ENCODE data around the gene NEIL1. TPM values are rescaled to one million over a fixed set of nuclear protein-coding genes. Genes with fewer than 3 reads are reported as not detected.
"Not testable (repeated sequence)": the region's sequence is repeated elsewhere in the genome, so short reads cannot be mapped to it uniquely, and the experiment has no call there.

NEIL1 gene
- total RNA-seq, 1 donor = 19.3 TPM

DNA sequence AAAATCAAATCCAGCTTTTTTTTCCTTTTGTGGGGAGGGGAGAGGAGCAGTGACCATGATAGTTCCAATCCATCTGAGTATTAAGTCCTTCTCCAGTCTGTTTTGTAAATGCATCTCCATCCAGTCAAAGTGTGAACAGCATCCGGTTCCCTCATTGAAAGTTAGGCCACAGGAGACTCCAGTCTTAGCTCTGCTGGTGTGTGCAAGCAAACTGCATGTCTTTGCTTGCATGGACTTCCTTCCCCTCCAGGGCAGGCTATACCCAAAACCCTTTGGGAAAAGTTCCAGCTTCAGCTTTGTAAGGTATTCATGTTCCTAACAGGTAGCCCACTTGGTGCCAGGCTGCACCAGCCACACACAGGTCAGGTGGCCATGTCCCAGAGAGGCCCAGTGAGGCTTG lies 24.6 kb downstream of the NEIL1 start:
- no peaks in the 10 kb centered on the region for H3K9me3 ChIP-seq (ENCODE audit: low read depth, low read length)
- H3K4me1 ChIP-seq (ENCODE audit: insufficient read depth, low read length) = peaks cover 21% of the 10 kb centered on the region

DNA sequence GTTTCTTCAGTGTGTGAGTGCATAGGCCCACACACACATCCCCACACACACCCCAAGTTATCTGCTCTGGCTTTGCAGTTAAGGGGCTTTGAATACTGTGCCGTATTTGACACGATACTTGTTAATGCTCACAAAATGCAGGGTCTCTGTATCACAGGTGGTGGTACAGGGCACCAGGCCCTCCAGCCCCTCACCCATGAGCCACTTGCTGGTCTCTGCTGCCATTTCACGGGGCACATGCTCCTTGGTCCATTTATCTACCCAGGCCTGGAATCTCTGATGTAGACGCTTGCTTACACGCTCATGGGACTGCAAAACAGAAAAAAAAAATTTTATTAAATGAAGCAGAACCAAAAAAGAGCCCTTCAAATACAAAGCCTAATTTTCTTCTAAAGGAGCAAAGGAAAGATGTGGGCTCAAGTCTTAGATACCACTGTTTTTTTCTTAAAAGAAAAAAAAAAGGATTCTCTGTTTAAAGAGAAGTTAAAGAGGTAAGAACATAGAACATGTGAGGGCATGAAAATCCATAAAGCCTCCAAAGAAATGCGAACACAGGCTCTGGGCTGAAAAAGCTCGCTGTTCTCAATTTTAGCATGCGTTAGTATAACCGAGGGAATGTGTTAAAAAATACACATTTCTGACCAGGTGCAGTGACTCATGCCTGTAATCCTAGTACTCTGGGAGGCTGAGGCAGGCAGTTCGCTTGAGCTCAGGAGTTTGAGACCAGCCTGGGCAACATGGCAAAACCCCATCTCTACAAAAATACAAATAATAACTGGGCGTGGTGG lies 25.3 kb downstream of the NEIL1 start:
- peaks cover 21% of the 10 kb centered on the region for H3K4me1 ChIP-seq (ENCODE audit: insufficient read depth, low read length)
- no peaks in the 10 kb centered on the region for H3K27me3 ChIP-seq (ENCODE audit: insufficient read depth, low read length)
- no peak overlapping the region for H3K4me3 ChIP-seq (ENCODE audit: low read length)
- no peaks in the 10 kb centered on the region for H3K9me3 ChIP-seq (ENCODE audit: low read depth, low read length)

More for the DNA sequence above, 24.6 kb downstream of the NEIL1 start:
- Histone ChIP-seq H3K27me3 (ENCODE audit: insufficient read depth, low read length) (no peaks in the 10 kb centered on the region), H3K4me3 (ENCODE audit: low read length) (no peak overlapping the region)

DNA sequence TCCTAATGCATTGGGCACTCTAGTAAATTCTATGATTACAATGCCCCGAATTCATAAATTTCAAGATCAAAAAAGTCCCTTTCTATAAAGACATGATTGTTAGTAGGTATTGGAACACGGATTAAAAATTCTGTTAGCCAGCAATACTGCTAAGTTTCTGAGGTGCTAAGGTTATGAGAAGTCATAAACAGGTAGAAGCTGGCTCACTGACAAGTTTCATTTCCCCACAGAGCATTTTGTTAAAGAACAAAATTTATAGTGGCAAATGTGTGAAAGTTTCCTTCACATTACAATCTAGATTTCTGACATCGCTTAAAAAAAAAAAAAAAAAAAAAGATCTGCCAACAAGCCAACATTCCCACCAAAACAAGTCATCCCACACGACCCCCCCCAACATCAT lies 33.9 kb downstream of the NEIL1 start:
- Histone ChIP-seq H3K9me3 (ENCODE audit: low read depth, low read length) (no peaks in the 10 kb centered on the region), H3K27me3 (ENCODE audit: insufficient read depth, low read length) (no peaks in the 10 kb centered on the region), H3K4me1 (ENCODE audit: insufficient read depth, low read length) (no peaks in the 10 kb centered on the region), H3K4me3 (ENCODE audit: low read length) (no peak overlapping the region)

DNA sequence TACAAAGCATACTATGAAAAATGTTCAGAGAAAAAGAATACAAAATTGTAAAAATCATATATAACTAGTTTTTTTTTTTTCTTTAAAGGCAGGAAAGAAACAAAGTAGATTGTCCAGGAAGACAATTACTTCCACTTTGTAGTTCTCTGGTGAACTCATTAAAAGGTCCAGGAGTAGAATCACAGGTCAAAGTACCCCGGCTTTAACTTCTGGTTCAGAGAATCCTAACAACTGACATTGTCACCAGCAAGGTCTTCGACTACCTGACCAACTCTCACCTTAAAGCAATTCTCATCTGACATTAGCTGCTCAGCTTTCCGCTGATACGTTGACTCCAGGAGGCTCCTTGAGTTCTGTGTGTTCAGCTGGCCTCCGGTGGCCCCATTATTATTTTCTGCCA lies 37.1 kb downstream of the NEIL1 start:
- H3K4me1 ChIP-seq (ENCODE audit: insufficient read depth, low read length); H3K4me3 ChIP-seq (ENCODE audit: low read length); H3K27me3 ChIP-seq (ENCODE audit: insufficient read depth, low read length); H3K9me3 ChIP-seq (ENCODE audit: low read depth, low read length): not testable (repeated sequence)

DNA sequence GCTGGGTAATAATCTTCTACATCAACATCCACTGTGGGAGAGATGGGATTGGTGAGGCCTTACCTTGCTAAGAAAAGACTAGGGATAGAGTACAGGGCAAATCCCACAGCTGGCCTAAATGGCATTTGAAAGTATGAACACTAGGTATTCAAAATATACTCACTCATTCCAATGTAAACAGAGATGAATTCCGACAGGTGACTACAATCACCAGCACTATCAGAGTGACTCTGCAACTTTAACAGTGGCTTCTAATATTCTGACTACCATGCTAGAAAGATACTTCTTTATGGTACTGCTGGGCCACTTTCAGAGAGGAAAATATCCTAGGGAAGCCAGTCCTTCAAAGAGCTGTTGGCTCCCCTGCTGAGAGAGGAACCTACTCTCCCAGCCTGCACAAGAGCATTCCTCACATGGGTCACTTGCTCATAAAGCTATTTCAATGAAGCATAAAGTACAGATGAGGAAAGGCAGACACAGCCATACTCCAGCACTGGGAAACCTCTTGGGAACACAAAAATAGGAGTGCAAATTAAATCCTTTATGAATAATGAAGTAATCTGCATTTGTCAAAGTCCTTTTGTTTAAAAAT lies 43.0 kb downstream of the NEIL1 start:
- no peak overlapping the region for H3K4me3 ChIP-seq (ENCODE audit: low read length)
- no peaks in the 10 kb centered on the region for H3K9me3 ChIP-seq (ENCODE audit: low read depth, low read length)
- H3K27me3 ChIP-seq (ENCODE audit: insufficient read depth, low read length) = no peaks in the 10 kb centered on the region
- H3K4me1 ChIP-seq (ENCODE audit: insufficient read depth, low read length) = no peaks in the 10 kb centered on the region

DNA sequence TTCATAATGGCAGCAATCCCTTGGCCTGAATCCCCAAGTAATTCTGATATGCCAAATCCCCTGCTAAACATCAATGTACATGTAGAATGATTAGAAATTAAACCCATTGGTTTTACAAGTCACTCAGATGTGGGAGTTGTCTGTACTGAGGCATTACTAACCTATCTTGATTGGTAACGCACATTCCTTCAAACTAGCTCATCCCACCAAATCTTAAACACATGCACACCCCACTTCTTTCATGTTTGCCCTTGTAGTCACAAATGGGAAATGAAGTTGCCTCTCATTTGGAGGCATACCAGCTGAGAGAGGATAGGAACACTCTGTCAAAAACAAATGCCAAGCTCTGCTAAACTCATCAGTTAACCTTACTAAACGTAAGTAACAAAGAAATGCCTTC lies 50.7 kb downstream of the NEIL1 start:
- Histone ChIP-seq H3K4me1 (ENCODE audit: insufficient read depth, low read length) (no peaks in the 10 kb centered on the region), H3K9me3 (ENCODE audit: low read depth, low read length) (no peaks in the 10 kb centered on the region), H3K27me3 (ENCODE audit: insufficient read depth, low read length) (no peaks in the 10 kb centered on the region), H3K4me3 (ENCODE audit: low read length) (no peak overlapping the region)

- Histone ChIP-seq H3K9me3 (ENCODE audit: low read depth, low read length) (no peaks in the 10 kb centered on the region), H3K4me3 (ENCODE audit: low read length) (no peak overlapping the region), H3K4me1 (ENCODE audit: insufficient read depth, low read length) (no peaks in the 10 kb centered on the region), H3K27me3 (ENCODE audit: insufficient read depth, low read length) (no peaks in the 10 kb centered on the region)
Observed at GRCh38 chr15:75403892-75404291, 57.1 kb downstream of the NEIL1 start.

Other genes with a start within 250 kb of the NEIL1 start
- 54.0 TPM for gene C15orf39, start 145.2 kb upstream of the NEIL1 start, total RNA-seq
- 0.21 TPM for gene GOLGA6C, start 88.7 kb upstream of the NEIL1 start, total RNA-seq
- gene GOLGA6D, start 64.2 kb upstream of the NEIL1 start, total RNA-seq = not detected
- 8.9 TPM for gene COMMD4, start 11.0 kb upstream of the NEIL1 start, total RNA-seq
- 135 TPM for gene MAN2C1, start 21.6 kb downstream of the NEIL1 start, total RNA-seq
- gene SIN3A, start 104.7 kb downstream of the NEIL1 start, total RNA-seq = 100 TPM
- 7.2 TPM for gene PTPN9, start 232.3 kb downstream of the NEIL1 start, total RNA-seq

Data from mononuclear cell (primary cell).